SK-N-SH treated with all-trans-retinoic acid at 6 μM for 48 hours (cell line): ENCODE measurements around the gene FTCD.
A peak's percentile ranks its signal among the peaks of the same experiment; 100 is the strongest.

ENCODE experiments used
- ARNTL ChIP-seq: fragments of 450-650 bp; formaldehyde crosslinking; IDR thresholded peaks from 2 replicates; pipeline ENCODE4 v1.5.0; 2020; ENCODE audit warnings: low read depth, mild to moderate bottlenecking, moderate library complexity, borderline replicate concordance
- OSR1 ChIP-seq: fragments of 250-450 bp; sonication (Bioruptor Pico); IDR thresholded peaks from 2 replicates; pipeline ENCODE4 v1.8.0; 2022; ENCODE audit warnings: moderate library complexity, mild to moderate bottlenecking, inconsistent platforms
- PATZ1 ChIP-seq: fragments of 250-450 bp; sonication (Bioruptor Pico); IDR thresholded peaks from 2 replicates; pipeline ENCODE4 v1.8.0; 2020; ENCODE audit warnings: mild to moderate bottlenecking, moderate library complexity, borderline replicate concordance
- TCF4 ChIP-seq: fragments of 250-450 bp; sonication (Bioruptor Pico); IDR thresholded peaks from 2 replicates; pipeline ENCODE4 v1.8.0; 2021; ENCODE audit warnings: mild to moderate bottlenecking, moderate library complexity, borderline replicate concordance
- ZNF8 ChIP-seq: fragments of 450-650 bp; formaldehyde crosslinking; IDR thresholded peaks from 2 replicates; pipeline ENCODE4 v1.5.0; 2020; ENCODE audit warnings: mild to moderate bottlenecking, moderate library complexity

- no peak for TF ChIP-seq TCF4 (CRISPR knock-in tag)
- no peak for TF ChIP-seq PATZ1 (CRISPR knock-in tag)
- no peak for TF ChIP-seq OSR1 (CRISPR knock-in tag)
- no peak for TF ChIP-seq ARNTL
- TF ChIP-seq ZNF8 = peak; percentile 91
Observed at GRCh38 chr21:46199436-46200373, 44.3 kb upstream of the FTCD start.
